GM18873 (cell line): Measurements from ENCODE around the gene ATP5F1D.
"Not testable (repeated sequence)": the region's sequence is repeated elsewhere in the genome, so short reads cannot be mapped to it uniquely, and the experiment has no call there.

Experiments used
- ATAC-seq: cut with Tn5 transposase; IDR thresholded peaks from one replicate; pipeline ENCODE4 v1.9.1; 2021; ENCODE audit warnings: mild to moderate bottlenecking, moderate library complexity, moderate number of reproducible peaks; ENCODE audit not compliant: unreplicated experiment, low FRiP score

ATP5F1D gene

DNA sequence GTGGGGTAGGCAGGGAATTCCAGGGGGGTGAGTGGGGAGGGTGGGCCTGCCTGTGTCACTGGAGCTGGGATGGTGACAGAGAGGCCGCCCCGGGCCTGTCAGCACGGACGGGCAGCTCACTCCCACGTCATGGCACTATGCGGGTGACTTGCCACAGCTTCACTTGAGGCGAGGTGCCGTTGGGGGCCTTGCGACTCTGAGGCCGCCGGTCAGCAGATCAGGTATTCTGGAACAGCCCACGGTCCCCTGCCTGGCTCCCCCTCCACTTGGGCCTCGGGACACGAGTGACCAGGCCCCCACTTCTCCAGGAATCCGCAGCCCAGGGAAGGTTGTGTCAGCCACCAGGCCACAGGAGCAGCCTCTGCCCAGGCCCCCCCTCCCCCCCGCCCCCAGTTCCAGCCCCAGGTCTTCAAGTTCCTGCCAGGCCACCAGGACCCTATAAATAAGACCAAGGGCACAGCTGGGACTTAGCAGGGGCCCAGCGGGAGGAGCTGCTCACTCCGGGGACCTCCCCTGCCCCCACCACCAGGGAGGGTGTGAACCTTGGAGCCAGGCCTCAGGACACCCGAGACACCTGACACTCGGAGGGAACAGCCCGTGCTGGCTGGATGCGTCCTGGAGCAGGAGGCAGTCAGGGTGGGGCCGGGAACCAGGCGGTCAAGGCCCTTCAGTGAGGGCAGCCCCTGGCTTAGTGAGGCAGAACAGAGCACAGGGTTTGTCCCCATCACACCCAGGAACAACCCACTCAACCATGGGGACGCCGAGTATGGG lies 4.1 kb downstream of the ATP5F1D start:
- ATAC-seq, result no peak

DNA sequence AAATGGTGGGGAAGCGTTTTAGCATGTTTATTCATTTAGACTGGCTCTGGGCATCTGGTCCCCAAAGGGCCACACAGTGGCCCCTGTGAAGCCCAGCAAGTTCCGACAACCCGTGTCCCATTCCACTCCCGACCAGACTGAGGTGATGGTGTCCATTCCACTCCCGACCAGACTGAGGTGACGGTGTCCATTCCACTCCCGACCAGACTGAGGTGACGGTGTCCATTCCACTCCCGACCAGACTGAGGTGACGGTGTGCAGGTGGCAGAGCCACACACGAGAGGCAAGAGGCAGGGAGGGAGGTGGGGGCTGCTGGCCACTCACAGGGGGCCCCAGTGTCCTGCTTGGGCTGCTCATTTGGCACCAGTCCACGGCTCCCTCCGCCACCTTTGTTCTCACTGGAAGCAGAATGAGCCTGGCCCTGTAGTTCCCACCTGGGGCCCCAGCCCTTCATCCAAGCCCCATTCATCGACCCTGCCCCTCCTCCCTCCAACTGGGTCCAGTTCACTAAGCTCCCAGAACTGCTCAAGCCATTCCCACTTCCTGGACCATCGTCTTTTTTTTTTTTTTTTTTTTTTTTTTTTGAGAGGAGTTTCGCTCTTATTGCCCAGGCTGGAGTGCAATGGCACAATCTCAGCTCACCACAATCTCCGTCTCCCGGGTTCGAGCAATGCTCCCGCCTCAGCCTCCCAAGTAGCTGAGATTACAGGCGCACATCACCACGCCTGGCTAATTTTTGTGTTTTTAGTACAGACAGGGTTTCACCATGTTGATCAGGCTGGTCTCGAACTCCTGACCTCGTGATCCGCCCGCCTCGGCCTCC lies 4.9 kb downstream of the ATP5F1D start:
- not testable (repeated sequence) for ATAC-seq

DNA sequence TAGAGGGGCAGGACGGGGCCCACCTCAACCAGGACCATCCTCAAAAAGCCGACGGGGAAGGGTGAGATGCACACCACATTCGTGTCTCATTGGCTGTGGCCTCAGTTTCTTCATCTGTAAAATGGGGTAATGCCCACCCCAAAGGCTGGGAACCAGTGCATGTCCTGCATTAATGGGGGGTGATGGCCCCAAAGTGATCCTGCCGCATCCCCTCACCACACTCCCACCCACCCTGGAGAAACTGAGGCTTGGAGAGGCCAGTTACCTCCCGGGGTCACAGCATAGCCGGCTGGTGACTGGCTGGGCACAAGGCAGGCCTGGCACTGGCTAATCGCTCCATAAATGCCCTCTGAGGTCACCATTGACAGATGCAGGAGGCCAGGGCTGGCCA lies 6.2 kb downstream of the ATP5F1D start:
- ATAC-seq, result no peak

- ATAC-seq, result peak; percentile 5
These were observed 6.7 kb downstream of the ATP5F1D start, which contains the start of gene MIDN for GRCh38 chr19:1248139-1248785. MIDN (plus strand) TSS chr19:1248583; CDS start chr19:1250297, 1,714 bp downstream.

GRCh38 chr19:1248786-1249297 lies 7.3 kb downstream of the ATP5F1D start:
- ATAC-seq, result peak; percentile 9

- ATAC-seq, result peak; percentile 49
These were observed 7.9 kb downstream of the ATP5F1D start for GRCh38 chr19:1249298-1249989.

GRCh38 chr19:1249990-1250436 lies 8.5 kb downstream of the ATP5F1D start:
- ATAC-seq, result no peak

DNA sequence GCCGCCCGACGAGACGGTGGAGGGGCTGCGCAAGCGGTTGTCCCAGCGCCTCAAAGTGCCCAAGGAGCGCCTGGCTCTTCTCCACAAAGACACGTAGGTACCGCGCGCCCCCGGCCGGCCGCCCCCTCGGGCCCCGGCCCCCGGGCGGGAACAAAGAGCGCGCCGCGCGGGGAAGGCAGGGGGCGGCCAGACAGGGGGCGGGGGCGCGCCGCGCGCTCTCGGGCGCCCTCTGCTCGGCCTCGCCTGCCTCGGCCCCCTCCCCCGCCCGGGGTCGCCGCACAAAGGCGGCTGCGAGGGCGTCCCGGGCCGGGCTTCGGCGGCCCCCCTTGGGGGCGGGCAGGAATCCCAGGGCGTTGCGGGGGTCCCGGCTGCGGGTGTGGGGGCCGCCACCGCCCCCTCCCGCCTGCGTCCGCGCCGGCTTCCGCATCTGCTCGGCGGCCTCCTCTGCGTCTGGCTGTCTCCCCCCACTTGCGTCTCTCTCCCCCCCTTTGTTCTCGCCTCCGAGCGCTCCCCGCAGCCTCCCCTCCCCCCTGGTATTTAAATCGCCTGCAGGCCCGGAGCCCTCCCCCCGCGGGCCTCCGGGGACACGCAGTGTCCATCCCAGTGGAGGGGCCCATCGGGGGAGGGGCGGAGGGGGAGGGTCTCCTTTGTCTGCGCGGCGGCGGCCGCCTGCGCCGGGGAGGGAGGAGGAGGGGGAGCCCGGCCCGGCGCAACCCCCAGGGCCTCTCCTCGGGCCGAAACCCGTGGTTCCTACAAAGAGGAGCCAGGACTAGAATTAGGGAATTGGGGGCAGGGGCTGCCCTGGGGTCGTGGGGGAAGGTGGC lies 9.1 kb downstream of the ATP5F1D start:
- ATAC-seq, result no peak

DNA sequence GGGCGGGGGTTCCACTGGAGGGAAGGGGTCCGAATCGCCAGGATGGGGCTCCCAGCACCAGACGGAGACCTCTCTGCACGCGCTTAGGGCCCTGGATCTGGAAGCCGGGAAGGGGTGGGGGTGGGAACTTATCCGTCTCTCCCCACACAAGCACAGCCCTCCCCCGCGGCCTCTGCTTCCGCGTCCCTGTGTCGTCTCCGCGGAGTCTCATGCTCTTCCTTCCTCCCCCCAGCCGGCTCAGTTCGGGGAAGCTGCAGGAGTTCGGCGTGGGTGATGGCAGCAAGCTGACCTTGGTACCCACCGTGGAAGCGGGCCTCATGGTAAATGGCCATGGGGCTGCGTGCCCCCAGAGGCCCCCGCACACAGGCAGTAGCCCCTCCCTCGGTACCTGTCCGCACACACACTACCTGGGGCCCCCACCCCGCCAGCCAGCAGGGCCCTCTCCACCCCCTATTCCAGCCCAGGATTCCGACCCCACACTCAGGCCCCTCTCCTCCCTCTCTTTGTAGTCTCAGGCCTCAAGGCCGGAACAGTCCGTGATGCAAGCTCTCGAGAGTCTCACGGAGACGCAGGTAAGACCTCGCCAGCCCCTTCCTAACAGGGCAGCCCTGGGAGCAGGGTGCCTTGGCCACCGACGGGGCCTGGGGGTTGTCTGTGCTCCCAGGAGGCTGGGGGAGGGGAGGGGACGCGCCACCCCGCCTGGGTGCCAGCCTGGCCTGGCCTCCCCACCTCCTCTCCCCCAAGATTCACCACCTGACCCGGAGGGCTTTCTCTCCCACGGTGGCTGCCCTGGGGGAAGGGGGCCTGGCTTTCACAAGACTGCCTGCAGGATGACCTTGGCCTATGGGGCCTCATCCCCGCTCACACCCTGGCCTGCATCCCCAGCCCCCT lies 10.0 kb downstream of the ATP5F1D start:
- ATAC-seq, result no peak

- ATAC-seq, result no peak
These were observed 10.8 kb downstream of the ATP5F1D start for GRCh38 chr19:1252221-1252820.

DNA sequence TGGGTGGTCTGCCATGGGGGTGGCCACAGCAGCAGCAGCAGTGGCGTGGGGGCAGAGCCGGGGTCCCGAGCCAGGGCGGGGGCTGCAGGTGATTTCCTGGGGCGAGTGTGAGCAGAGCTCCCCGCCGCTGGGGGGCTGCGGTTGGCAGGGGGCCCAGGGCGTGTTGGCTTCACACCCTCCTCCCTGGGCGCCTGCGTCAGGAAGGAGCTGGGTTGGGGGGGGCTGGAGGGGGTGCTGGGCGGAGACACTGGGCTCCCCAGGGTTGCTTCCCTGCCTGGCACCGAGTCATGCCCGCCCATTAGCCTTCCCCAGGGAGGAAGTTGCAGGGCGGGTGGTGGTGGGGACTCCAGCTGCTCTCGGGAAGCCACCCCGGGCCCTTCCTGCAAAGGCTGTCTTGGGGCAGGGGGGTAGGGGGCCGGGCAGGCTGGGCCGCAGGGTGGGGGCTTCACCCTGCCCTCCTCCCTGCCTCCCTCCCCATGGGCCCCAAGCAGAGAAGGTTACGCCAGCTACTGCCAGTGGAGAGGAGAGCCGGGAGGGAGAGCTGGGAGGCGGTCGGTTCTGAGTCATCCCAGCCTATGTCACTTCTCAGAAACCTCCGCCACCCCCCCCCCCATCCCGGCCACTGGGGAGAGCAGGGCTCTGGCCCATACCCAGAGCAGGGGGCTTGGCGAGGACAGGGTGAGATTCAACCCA lies 11.4 kb downstream of the ATP5F1D start:
- no peak for ATAC-seq

- ATAC-seq, result no peak
These were observed 12.0 kb downstream of the ATP5F1D start for GRCh38 chr19:1253514-1254080.

DNA sequence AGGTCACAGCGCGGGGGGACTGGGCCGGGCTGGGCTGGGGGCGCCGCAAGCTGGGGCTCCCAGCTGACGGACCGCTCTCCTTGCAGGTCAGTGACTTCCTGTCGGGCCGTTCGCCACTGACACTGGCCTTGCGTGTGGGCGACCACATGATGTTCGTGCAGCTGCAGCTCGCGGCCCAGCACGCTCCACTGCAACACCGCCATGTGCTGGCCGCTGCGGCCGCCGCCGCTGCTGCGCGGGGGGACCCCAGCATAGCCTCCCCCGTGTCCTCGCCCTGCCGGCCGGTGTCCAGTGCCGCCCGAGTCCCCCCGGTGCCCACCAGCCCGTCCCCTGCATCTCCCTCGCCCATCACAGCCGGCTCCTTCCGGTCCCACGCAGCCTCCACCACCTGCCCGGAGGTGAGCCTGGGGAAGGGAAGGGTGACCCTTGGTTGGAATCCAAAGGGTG lies 12.6 kb downstream of the ATP5F1D start:
- no peak for ATAC-seq

DNA sequence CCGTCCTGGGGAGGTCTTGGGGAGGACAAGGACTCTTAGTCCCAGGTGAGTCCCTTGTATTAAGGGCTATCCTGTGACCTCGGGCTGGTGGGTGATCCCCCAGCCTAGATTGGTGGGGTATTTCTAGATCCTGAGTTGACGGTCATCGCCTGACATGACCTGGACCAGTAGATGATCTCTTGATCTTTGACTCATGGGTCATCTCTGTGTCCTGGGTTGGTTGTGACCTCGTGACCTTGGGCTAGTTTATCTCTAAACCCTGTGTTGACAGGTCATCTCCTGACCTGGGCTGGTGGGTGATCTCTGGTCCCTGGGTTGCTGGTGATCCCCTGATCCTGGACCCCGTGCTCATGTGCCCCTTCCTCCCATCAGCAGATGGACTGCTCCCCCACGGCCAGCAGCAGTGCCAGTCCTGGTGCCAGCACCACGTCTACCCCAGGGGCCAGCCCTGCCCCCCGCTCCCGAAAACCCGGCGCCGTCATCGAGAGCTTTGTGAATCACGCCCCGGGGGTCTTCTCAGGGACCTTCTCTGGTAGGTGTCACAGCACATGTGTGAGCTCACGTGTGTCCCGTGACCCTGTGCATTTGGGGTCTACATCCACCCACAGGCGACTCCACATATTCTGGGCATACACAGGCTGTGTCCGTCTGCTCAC lies 13.1 kb downstream of the ATP5F1D start:
- no peak for ATAC-seq

GRCh38 chr19:1255186-1256161 lies 13.9 kb downstream of the ATP5F1D start:
- ATAC-seq, result no peak
